ENCODE results near the gene SPAG5.

- TF ChIP-seq CTCF (conservative IDR thresholded peaks at IDR 0.05), result no peak
- no peak for TF ChIP-seq ZFX (IDR thresholded peaks at IDR 0.05)
Measured at GRCh38 chr17:28530926-28531325, 67.9 kb downstream of the SPAG5 start.
